H9 (cell line): Measurements from ENCODE around the gene CHST14. TPM values are rescaled to one million over a fixed set of nuclear protein-coding genes. Genes with fewer than 3 reads are reported as not detected.
A peak's percentile ranks its signal among the peaks of the same experiment; 100 is the strongest.

Source experiments
- DNase-seq: peaks from one replicate; pipeline ENCODE4 v3.0.0-alpha.2; 2017
- H2AFZ ChIP-seq: one replicate; pipeline ENCODE4 v1.6.1; 2013; ENCODE audit warnings: mild to moderate bottlenecking, low read length, control low read depth, moderate library complexity
- H2AK5ac ChIP-seq: 2 replicates; pipeline ENCODE4 v1.6.1; 2013; ENCODE audit warnings: low read length, control low read depth, mixed read lengths; ENCODE audit not compliant: insufficient read length
- H2BK120ac ChIP-seq: one replicate; pipeline ENCODE4 v1.6.1; 2013; ENCODE audit warnings: low read depth, mild to moderate bottlenecking, low read length, control low read depth, inconsistent platforms; ENCODE audit not compliant: poor library complexity, severe bottlenecking
- H2BK12ac ChIP-seq: 2 replicates; pipeline ENCODE4 v1.6.1; 2013; ENCODE audit warnings: low read length, control low read depth, mixed read lengths, low read depth; ENCODE audit not compliant: insufficient read length
- H2BK15ac ChIP-seq: 2 replicates; pipeline ENCODE4 v1.6.1; 2013; ENCODE audit warnings: low read depth, low read length, control low read depth
- H2BK20ac ChIP-seq: one replicate; pipeline ENCODE4 v1.6.1; 2013; ENCODE audit warnings: low read depth, mild to moderate bottlenecking, low read length, control low read depth, inconsistent platforms; ENCODE audit not compliant: poor library complexity, severe bottlenecking
- H2BK5ac ChIP-seq: 2 replicates; pipeline ENCODE4 v1.6.1; 2013; ENCODE audit warnings: low read length, control low read depth, mixed read lengths; ENCODE audit not compliant: insufficient read length
- H3K14ac ChIP-seq: 2 replicates; pipeline ENCODE4 v1.6.1; 2013; ENCODE audit warnings: low read length, control low read depth; ENCODE audit not compliant: insufficient read depth
- H3K18ac ChIP-seq: 2 replicates; pipeline ENCODE4 v1.6.1; 2013; ENCODE audit warnings: low read depth, mild to moderate bottlenecking, mixed read lengths, low read length, control low read depth; ENCODE audit not compliant: insufficient read length
- H3K23ac ChIP-seq: 2 replicates; pipeline ENCODE4 v1.6.1; 2013; ENCODE audit warnings: low read length, control low read depth, mixed read lengths, low read depth; ENCODE audit not compliant: insufficient read length
- H3K23me2 ChIP-seq: 2 replicates; pipeline ENCODE4 v1.6.1; 2013; ENCODE audit warnings: low read depth, mild to moderate bottlenecking, mixed read lengths, low read length, control low read depth; ENCODE audit not compliant: insufficient read length, poor library complexity, severe bottlenecking
- H3K27ac ChIP-seq: 2 replicates; pipeline ENCODE4 v1.5.1; 2013; ENCODE audit warnings: low read length, control low read depth, mixed read lengths, low read depth; ENCODE audit not compliant: insufficient read length
- H3K27me3 ChIP-seq: 2 replicates; pipeline ENCODE4 v1.6.1; 2013; ENCODE audit warnings: low read length, control low read depth, inconsistent platforms; ENCODE audit not compliant: insufficient read depth
- H3K4ac ChIP-seq: 2 replicates; pipeline ENCODE4 v1.6.1; 2013; ENCODE audit warnings: low read depth, mild to moderate bottlenecking, control low read depth, inconsistent platforms, low read length, moderate library complexity
- H3K4me1 ChIP-seq: 2 replicates; pipeline ENCODE4 v1.6.1; 2013; ENCODE audit warnings: low read length, control low read depth, inconsistent platforms; ENCODE audit not compliant: insufficient read depth
- H3K4me2 ChIP-seq: 2 replicates; pipeline ENCODE4 v1.6.1; 2013; ENCODE audit warnings: low read length, control low read depth, mixed read lengths; ENCODE audit not compliant: insufficient read length, insufficient read depth
- H3K56ac ChIP-seq: 2 replicates; pipeline ENCODE4 v1.6.1; 2013; ENCODE audit warnings: low read depth, mild to moderate bottlenecking, mixed read lengths, low read length, control low read depth; ENCODE audit not compliant: insufficient read length
- H3K79me1 ChIP-seq: 2 replicates; pipeline ENCODE4 v1.6.1; 2013; ENCODE audit warnings: low read depth, mild to moderate bottlenecking, moderate library complexity, low read length, control low read depth, inconsistent platforms; ENCODE audit not compliant: insufficient read depth, poor library complexity, severe bottlenecking
- H3K79me2 ChIP-seq: 2 replicates; pipeline ENCODE4 v1.6.1; 2013; ENCODE audit warnings: low read length, control low read depth, inconsistent platforms; ENCODE audit not compliant: insufficient read depth
- H3K9ac ChIP-seq: 2 replicates; pipeline ENCODE4 v1.6.1; 2013; ENCODE audit warnings: low read length, control low read depth, mixed read lengths; ENCODE audit not compliant: insufficient read length; ENCODE audit errors: extremely low read depth
- H3K9me3 ChIP-seq: one replicate; pipeline ENCODE4 v1.6.1; 2013; ENCODE audit warnings: low read depth, low read length, inconsistent platforms; ENCODE audit not compliant: control insufficient read depth
- H3T11ph ChIP-seq: one replicate; pipeline ENCODE4 v1.6.1; 2013; ENCODE audit warnings: mild to moderate bottlenecking, low read length, control low read depth, inconsistent platforms
- H4K20me1 ChIP-seq: one replicate; pipeline ENCODE4 v1.6.1; 2013; ENCODE audit not compliant: control insufficient read depth, insufficient read length, insufficient read depth
- H4K5ac ChIP-seq: 2 replicates; pipeline ENCODE4 v1.6.1; 2013; ENCODE audit warnings: low read depth, mild to moderate bottlenecking, mixed read lengths, low read length, control low read depth; ENCODE audit not compliant: insufficient read length
- H4K8ac ChIP-seq: replicated peaks from 2 replicates; pipeline ENCODE4 v1.6.1; 2013; ENCODE audit warnings: low read length, control low read depth, mixed read lengths, low read depth; ENCODE audit not compliant: insufficient read length
- H4K91ac ChIP-seq: 2 replicates; pipeline ENCODE4 v1.6.1; 2013; ENCODE audit warnings: low read depth, mild to moderate bottlenecking, moderate library complexity, mixed read lengths, low read length, control low read depth; ENCODE audit not compliant: insufficient read length
- H3K27ac Mint-ChIP-seq, 3 experiments: 2 replicates in 2 of 3; 3 replicates in 1 of 3; pipeline ENCODE4 v1.8.0; 2020 to 2021; ENCODE audit warnings: mixed read lengths in 3 of 3, mild to moderate bottlenecking in 1 of 3, moderate library complexity in 1 of 3
- H3K27me3 Mint-ChIP-seq: 2 replicates; pipeline ENCODE4 v1.8.0; 2021; ENCODE audit warnings: low read depth, mild to moderate bottlenecking, moderate library complexity, mixed read lengths
- H3K36me3 Mint-ChIP-seq, 3 experiments: 2 replicates in 2 of 3; 3 replicates in 1 of 3; pipeline ENCODE4 v1.8.0; 2020 to 2021; ENCODE audit warnings: low read depth in 3 of 3, mixed read lengths in 3 of 3; ENCODE audit not compliant: insufficient read depth in 1 of 3
- H3K4me1 Mint-ChIP-seq, 2 experiments: 2 replicates each; pipeline ENCODE4 v1.8.0; 2020; ENCODE audit warnings: mixed read lengths in 2 of 2
- H3K4me3 Mint-ChIP-seq, 2 experiments: 2 replicates in 1 of 2; 3 replicates in 1 of 2; pipeline ENCODE4 v1.8.0; 2020 to 2021; ENCODE audit warnings: mild to moderate bottlenecking in 2 of 2, mixed read lengths in 2 of 2, moderate library complexity in 1 of 2
- H3K9me3 Mint-ChIP-seq, 2 experiments: 2 replicates in 1 of 2; 3 replicates in 1 of 2; pipeline ENCODE4 v1.8.0; 2020; ENCODE audit warnings: mild to moderate bottlenecking in 2 of 2, mixed read lengths in 2 of 2, moderate library complexity in 1 of 2
- CTCF ChIP-seq: fragments of 200-600 bp; sonication (generic); conservative IDR thresholded peaks from 3 replicates; pipeline ENCODE4 v1.8.0; 2021; ENCODE audit warnings: antibody characterized with exemption, mild to moderate bottlenecking
- WGBS: extraction: QIAGEN DNeasy Blood & Tissue Kit; methylation state at CpG from one replicate; pipeline ENCODE4 v1.1.7; 2013; ENCODE audit warnings: missing lambda C conversion rate, low lambda C conversion rate, mixed read lengths; ENCODE audit not compliant: insufficient read length; ENCODE audit errors: extremely low coverage; 5-methylcytosine and 5-hydroxymethylcytosine counted together
- total RNA-seq: library from RNA; stranded (reverse); gene quantifications from 2 replicates; pipeline ENCODE4 v1.2.1, GENCODE V29; 2021

Gene CHST14
- total RNA-seq, 1 experiment from 2014 or later, result 25.7 TPM

DNA sequence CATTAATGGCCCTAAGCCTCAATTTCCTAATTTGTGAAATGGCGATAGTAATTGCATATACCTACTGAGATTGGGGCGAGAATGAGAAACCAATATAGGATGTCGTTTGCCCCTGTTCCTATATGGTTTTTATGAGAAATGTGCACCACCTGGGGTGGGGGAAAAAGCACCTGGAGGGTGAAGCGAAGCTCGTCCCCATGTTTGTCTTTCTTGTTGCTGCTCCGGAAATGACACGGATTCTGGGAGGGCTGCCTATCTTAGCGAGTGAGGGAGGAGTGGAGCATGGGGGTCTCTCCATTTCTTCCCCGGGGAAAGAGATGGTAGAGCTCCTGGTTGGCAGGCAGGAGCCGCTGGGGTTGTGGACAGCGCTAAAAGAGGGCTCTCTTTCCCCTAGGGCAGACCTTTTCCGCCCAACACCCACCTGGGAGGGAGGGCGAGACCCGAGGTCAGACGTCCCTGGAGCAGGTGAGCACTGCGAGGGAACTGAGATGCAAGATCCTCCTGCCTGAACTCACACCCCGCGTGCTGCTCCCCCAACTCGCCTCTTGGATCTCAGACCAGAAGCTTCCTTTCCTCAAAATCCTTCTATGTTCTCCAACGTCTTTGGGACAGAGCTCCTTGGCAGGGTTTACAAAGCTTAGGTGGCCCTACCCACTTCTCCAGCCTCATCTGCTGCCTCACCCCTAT, 35.6 kb upstream of the CHST14 start:
- H2BK12ac ChIP-seq, result no peak overlapping the region
- H4K5ac ChIP-seq, result no peak overlapping the region
- no peaks in the 10 kb centered on the region for H3K9me3 ChIP-seq
- peak overlapping the region; percentile 55 to 78 for H3K4me3 Mint-ChIP-seq
- H3K4me1 Mint-ChIP-seq, result peaks cover 46 to 48% of the 10 kb centered on the region in 2 experiments
- peaks cover 54% of the 10 kb centered on the region for H3K27me3 Mint-ChIP-seq
- no peaks in the 10 kb centered on the region; a peak in 1 of 7 replicates for H3K36me3 Mint-ChIP-seq
- H2BK15ac ChIP-seq, result no peak overlapping the region
- H2AK5ac ChIP-seq, result no peak overlapping the region
- H3K79me1 ChIP-seq, result no peaks in the 10 kb centered on the region
- no peak overlapping the region for H2BK20ac ChIP-seq
- no peak overlapping the region for H3K27ac Mint-ChIP-seq
- H3K27me3 ChIP-seq, result peaks cover 11% of the 10 kb centered on the region; the same call in 1 of the 2 replicates
- H3T11ph ChIP-seq, result no peak overlapping the region
- H3K23ac ChIP-seq, result no peak overlapping the region
- peaks cover 44% of the 10 kb centered on the region for H3K23me2 ChIP-seq
- no peak overlapping the region for H4K91ac ChIP-seq
- no peaks in the 10 kb centered on the region for H3K79me2 ChIP-seq
- no peak overlapping the region for H3K56ac ChIP-seq
- H3K14ac ChIP-seq, result no peak overlapping the region
- no peak overlapping the region for H2BK5ac ChIP-seq
- no peak overlapping the region for H3K4ac ChIP-seq
- no peak overlapping the region for H3K9ac ChIP-seq
- TF ChIP-seq CTCF, result no peak
- WGBS, result no CpG with 5 or more reads among the region's 20 CpGs
- no peak overlapping the region for H3K18ac ChIP-seq
- no peaks in the 10 kb centered on the region; a peak in 1 of 5 replicates for H3K9me3 Mint-ChIP-seq
- no peak overlapping the region for H3K27ac ChIP-seq
- H2AFZ ChIP-seq, result no peak overlapping the region
- no peaks in the 10 kb centered on the region for H4K20me1 ChIP-seq
- peaks cover 9% of the 10 kb centered on the region for H3K4me1 ChIP-seq
- H2BK120ac ChIP-seq, result no peak overlapping the region
- peak overlapping the region; percentile 80 for H3K4me2 ChIP-seq
- no peak for DNase-seq
- no peak overlapping the region for H4K8ac ChIP-seq
